COR-L47 (cell line): ENCODE results near the gene SETD5.
"Not testable (repeated sequence)": the region's sequence is repeated elsewhere in the genome, so short reads cannot be mapped to it uniquely, and the experiment has no call there.

ENCODE experiments used
- DNase-seq: peaks from one replicate; lab custom pipeline; 2025; lab: John Stamatoyannopoulos, UW

The SETD5 gene

GRCh38 chr3:9467451-9467850 lies 70.0 kb downstream of the SETD5 start:
- no peak for DNase-seq

DNA sequence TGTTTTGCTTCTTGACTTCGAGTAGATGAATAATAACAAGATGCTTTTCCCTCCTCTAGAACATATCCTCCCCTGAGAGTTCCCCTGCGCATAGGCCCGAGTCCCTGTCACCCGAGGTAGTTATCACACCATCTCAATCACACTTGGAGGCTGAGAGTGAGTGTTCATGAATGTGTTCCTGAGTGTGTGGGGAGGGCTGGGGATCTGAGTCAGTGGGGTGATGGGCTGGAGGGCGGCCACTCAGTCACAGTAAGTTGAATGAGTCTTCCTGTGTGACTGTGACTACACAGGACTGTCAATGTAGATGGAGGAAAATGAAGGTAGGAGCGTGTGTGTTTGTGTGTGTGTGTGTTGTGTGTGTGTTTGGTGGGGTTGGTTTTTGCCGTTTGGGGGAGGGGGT lies 71.0 kb downstream of the SETD5 start:
- DNase-seq: no peak

GRCh38 chr3:9469986-9470385 lies 72.6 kb downstream of the SETD5 start:
- no peak for DNase-seq

- DNase-seq: no peak
Observed at GRCh38 chr3:9473496-9474065, 76.2 kb downstream of the SETD5 start.

DNA sequence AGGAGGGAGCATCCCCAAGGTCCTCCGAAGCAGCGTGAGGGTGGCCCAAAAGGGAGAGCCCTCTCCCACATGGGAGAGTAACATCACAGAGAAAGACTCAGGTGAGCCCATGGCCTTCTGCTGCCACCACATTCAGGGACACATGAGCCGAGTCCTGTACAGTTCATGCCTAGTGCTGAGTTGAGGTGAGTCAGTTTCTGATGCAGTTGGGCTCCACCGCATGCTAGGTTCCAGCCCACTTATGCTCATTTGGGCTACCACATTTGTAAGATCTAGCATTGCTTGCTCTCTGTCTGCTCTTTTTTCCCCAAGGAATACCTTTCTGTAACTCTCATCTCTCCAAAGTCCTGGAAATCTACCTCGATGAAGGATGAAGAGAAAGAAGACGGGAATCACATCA lies 77.1 kb downstream of the SETD5 start:
- no peak for DNase-seq

DNA sequence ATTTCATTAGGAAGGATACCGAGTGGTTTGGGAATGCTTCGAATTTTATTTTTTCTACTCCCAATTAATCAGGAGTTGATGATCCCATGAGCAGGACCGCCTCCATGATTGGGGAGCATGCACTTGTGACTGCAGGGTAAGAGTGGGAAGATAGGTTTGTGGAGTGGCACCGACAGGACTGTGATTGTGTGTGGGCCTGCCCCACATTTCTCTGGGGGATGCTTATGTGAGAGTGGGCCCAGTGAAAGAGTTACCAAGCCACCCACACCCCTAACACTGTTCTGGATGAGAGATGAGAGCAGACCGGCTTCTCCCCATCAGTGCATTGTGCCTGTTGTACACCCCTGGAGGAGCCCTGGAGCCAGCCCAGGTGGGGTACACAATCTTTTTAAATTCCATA lies 79.5 kb downstream of the SETD5 start:
- no peak for DNase-seq

DNA sequence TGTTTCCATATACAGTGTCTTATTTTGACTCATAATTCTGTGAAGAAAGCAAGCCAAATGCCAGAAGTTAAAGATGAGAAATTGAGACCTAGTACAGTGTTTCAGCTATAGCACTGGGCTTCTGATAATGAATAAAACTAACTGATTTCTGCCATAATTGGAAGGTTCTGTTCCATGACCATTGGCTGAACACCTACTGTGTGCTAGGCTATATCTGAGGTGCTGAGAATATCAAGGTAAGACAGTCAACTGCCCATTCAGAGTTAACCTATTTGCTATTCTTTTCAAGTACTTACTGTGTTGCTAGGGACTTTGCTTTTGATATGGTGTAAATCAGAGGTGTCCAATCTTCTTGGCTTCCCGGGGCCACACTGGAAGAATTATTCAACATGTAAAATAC lies 82.8 kb downstream of the SETD5 start:
- no peak for DNase-seq

- no peak for DNase-seq
Observed at GRCh38 chr3:9485248-9485647, 87.8 kb downstream of the SETD5 start.

GRCh38 chr3:9491506-9491905 lies 94.1 kb downstream of the SETD5 start:
- DNase-seq: no peak

DNA sequence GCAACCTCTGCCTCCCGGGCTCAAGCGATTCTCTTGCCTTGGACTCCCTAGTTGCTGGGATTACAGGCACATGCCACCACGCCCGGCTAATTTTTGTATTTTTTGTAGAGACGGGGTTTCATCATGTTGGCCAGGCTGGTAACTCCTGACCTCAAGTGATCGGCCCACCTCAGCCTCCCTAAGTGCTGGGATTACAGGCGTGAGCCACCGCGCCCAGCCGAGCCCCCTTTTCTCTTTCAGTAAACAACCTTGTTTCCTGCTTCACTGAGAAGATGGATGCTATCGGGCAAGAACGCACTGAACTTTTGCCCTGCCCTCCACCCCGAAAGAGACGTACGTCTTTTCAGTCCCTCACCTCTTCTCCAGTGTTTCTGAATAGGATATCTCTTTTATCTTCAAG lies 96.6 kb downstream of the SETD5 start:
- not testable (repeated sequence) for DNase-seq

DNA sequence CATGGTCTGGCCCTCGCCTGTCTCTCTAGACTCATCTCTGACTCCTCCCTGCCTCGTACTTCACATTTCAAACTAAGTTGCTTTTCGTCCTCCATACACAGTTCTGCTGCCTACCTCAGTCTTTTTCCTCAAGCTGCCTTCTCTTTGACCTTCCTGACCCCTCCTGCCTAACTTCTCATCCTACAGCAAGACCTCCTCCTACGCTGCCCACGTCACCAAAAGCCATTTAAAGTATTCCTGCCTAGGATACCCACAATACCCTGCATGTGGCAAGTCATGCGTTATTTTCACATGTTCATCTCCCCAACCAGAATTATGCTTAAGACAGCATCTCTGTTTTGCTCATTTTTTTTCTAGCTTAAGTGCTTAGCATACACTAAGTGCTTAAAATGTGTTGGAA lies 99.5 kb downstream of the SETD5 start:
- no peak for DNase-seq

DNA sequence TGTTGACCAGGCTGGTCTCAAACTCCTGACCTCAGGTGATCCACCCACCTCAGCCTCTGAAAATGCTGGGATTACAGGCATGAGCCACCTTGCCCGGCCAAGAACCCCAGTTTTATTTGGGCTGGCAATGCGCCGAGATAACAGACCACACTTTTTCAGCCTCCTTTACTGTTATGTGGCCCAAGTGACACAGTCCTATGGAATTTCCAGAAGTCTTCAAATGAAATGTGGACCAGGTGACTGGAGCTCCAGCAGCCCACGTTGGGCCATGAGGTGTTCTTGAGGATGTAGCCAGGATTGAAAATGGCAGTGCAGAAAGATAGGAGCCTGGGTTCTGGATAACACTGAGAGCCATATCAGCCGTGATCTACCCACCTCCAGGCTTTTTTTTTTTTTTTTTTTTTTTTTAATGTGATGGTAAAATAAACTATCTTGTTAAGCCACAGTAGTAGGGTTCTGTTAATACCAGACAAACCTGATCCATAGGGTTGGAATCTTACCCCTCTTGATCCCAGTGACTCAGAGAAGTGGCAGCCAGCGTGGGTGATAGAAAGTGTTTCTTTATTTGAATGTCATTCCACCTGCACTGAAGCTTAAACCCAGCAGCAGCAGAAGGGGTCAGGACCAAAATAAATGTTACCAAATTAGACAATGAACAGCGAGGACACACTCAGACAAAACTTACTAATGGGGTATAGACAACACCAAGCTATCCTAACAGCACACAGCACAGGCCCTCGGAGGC lies 100.6 kb downstream of the SETD5 start:
- no peak for DNase-seq

DNA sequence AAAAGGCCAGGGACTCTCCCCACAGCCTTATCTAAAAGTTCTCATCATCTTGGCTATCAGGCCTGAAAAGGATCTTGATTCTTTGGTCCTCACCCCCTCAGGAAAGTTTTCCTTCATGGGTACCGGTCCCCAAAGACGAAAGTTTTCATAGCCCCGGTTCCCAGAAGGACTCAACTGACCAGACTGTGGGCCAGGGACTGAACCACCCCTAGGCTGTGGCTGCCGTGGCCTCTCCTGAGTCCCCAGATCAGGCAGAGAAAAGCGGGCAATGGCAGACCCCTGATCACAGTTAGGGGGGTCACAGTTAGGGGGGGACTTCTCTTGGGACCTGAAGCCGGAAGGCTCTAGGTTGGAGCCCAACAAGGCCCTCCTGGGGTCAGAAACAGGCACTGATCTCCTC lies 101.4 kb downstream of the SETD5 start:
- DNase-seq: no peak

- DNase-seq: no peak
Observed at GRCh38 chr3:9499455-9500107, 102.2 kb downstream of the SETD5 start.

GRCh38 chr3:9500108-9501050 lies 103.0 kb downstream of the SETD5 start:
- DNase-seq: peak; percentile 17

DNA sequence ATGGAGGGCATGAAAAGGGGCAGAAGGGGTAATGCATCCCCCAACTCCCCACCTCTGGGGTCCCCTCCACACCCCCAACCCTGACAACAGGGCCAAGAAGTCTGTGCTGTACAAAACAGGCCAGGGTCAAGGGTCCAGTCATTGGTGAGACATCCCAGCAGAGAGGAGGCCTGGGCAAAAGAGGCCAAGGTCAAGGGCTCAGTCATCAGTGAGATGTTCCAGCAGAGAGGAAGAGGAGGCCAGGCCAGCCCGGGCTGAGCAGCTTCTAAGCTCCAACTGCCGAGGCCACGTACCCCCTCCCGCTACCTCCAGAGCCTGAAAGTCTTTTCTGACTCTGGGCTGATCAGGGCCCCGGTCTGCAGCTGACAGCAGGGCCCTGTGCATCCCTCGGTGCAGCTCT lies 103.8 kb downstream of the SETD5 start:
- no peak for DNase-seq

- peak; percentile 46 for DNase-seq
Observed at GRCh38 chr3:9503283-9503682, 105.9 kb downstream of the SETD5 start.

DNA sequence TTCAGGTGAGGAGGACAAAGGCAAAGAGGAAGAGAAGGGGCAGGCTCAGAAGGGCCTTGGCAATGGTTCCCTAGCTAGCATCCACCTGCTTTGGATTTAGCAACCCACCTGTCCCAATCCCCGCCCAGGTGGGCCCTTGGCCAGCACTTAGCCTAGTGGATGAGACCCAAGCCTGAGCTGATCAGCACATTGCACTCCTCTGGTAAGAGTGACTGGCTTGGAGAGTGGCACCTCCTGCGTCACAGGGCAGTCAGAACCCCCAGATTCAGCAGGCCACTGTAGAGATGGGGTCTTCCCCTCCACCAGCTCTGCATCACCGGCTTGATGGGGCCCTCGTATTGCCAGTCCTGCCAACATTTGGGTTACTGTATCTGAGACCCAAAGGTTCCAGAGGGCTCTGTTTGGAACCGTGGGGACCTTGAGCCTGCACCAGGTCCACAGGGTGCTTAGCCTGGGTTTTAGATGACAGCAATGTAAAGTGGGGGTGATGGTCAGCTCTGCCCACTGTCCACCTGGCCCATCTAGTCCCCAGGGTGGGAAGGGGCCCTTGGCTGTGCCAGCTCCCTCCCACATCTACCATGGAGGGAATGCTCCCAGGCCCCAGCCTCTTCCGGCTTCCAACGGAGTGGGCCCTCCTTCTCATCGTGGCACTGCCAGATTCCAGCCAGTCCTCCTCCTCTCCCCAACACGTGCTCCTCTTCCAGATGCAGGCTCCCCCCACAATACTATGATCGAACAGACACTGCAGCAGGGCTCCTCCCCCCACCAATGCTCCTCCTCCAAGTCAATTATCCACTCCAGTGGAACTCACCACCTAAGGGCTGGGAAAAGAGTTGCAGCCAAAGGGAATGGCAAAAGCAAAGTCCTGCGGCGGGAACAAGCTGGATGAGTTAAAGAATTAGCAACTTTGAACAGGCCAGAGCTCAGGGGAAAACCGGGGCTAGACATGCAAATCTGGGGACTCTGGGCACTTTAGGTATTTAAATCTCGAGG lies 110.5 kb downstream of the SETD5 start:
- no peak for DNase-seq

DNA sequence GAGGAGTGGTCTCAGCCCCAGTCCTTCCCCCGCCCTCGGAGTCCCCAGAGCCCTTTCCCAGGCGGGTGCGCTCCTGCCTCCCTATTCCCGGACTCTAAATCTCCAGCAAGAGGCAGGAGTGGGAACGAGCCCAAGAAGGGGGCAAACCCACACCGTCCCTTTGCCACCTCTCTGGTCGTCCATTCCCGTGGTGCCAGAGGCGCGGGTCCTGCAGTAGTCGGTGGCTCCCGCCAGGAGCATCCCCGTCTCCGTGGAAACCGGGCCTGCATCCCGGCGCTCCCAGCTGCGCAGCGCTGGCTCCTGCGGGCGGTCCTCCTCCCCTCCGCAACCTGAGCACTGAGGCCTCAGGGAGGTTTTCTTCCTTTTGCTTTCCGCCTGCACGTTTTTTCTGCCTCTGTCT lies 111.4 kb downstream of the SETD5 start:
- DNase-seq: no peak

DNA sequence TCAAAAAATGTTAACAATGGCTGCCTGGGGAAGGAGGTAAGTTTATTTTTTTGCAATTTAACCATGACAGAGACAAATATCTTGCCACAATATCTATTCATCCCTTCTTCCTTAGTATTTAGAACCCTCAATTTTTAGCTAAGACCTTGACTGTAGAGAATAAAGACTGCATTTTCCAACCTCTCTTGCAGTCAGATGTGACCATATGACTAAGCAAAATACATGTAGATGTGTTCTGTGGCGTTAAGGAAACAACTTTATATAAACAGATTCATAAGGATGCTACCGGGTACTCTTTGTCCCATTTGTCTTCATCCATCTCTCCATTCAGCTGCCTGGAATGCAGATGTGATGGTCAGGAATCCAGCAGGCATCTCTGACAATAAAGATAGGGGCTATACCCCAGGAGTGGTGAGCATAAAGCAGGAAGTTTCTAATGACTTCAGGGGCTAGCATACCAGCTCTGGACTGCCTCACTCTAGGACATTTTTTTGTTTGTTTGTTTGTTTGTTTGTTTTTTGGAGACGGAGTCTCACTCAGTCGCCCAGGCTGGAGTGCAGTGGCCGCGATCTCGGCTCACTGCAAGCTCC lies 115.1 kb downstream of the SETD5 start:
- DNase-seq: no peak

GRCh38 chr3:9514306-9514705 lies 116.9 kb downstream of the SETD5 start:
- DNase-seq: no peak
